GM12878 (cell line): ENCODE measurements around the gene AKAP13. TPM values are rescaled to one million over a fixed set of nuclear protein-coding genes. Genes with fewer than 3 reads are reported as not detected.

ENCODE experiments used
- ATAC-seq: fragments of 200-7000 bp; cut with Tn5 transposase; 3 replicates; pipeline ENCODE4 v1.9.1; 2020; ENCODE audit warnings: mild to moderate bottlenecking, moderate library complexity
- BruUV-seq: library from RNA; stranded (reverse); fragments of 400-500 nt; replicated peaks from 2 replicates; lab custom pipeline; 2021; lab: Mats Ljungman, UMichigan
- CTCF ChIA-PET: fragments of 300-600 bp; sonication (Branson Sonifier 250); formaldehyde crosslinking; extraction: SDS; loops from one replicate; lab custom pipeline; 2021; ENCODE audit warnings: inconsistent platforms; lab: Yijun Ruan, JAX
- POLR2A ChIA-PET: fragments of 350-600 bp; formaldehyde crosslinking; extraction: SDS; loops from one replicate; lab custom pipeline; 2021; ENCODE audit warnings: inconsistent platforms; lab: Charles Lee
- RAD21 ChIA-PET: fragments of 300-600 bp; sonication (Branson Sonifier 250); formaldehyde crosslinking; loops from one replicate; lab custom pipeline; 2023; ENCODE audit warnings: antibody characterized with exemption; ENCODE audit not compliant: unreplicated experiment; lab: Charles Lee
- SMC1A ChIA-PET: fragments of 300-600 bp; sonication (Branson Sonifier 250); formaldehyde crosslinking; loops from one replicate; lab custom pipeline; 2023; ENCODE audit not compliant: unreplicated experiment, uncharacterized antibody; lab: Charles Lee
- DNase-seq: peaks from one replicate; pipeline ENCODE4 v3.0.0-alpha.2; 2011; ENCODE audit warnings: low read depth, low spot score
- FAIRE-seq: peaks from 3 replicates; lab custom pipeline; 2011; peaks lifted over from hg19 to GRCh38; lab: Jason Lieb, UNC
- H2AFZ ChIP-seq: 2 replicates; pipeline ENCODE4 v1.6.0; 2011; ENCODE audit warnings: low read depth, low read length, control low read depth; ENCODE audit not compliant: control insufficient read depth
- H3K27ac ChIP-seq: 2 replicates; pipeline ENCODE4 v1.5.1; 2011; ENCODE audit warnings: control low read depth; ENCODE audit not compliant: control insufficient read depth, insufficient read depth
- H3K27me3 ChIP-seq, 2 experiments: replicated peaks in 1 of 2; 2 replicates each; pipeline versions ENCODE4 v1.6.0 to v1.6.1; 2011; ENCODE audit warnings: low read length in 1 of 2; ENCODE audit not compliant: control insufficient read depth in 2 of 2, insufficient read depth in 2 of 2
- H3K36me3 ChIP-seq, 2 experiments: 2 replicates each; pipeline ENCODE4 v1.5.1; 2011; ENCODE audit warnings: low read length in 1 of 2; ENCODE audit not compliant: control insufficient read depth in 2 of 2, insufficient read depth in 2 of 2
- H3K4me1 ChIP-seq: 2 replicates; pipeline ENCODE4 v1.6.1; 2011; ENCODE audit warnings: mild to moderate bottlenecking, low read length, moderate library complexity, mixed read lengths; ENCODE audit not compliant: control insufficient read depth, insufficient read depth
- H3K4me2 ChIP-seq: 2 replicates; pipeline ENCODE4 v1.6.0; 2011; ENCODE audit warnings: control low read depth; ENCODE audit not compliant: control insufficient read depth, insufficient read depth
- H3K4me3 ChIP-seq: fragments of 200-600 bp; sonication (generic); 2 replicates; pipeline ENCODE4 v1.5.1; 2016
- H3K79me2 ChIP-seq: 2 replicates; pipeline ENCODE4 v1.6.0; 2011; ENCODE audit warnings: low read length; ENCODE audit not compliant: control insufficient read depth, insufficient read depth
- H3K9ac ChIP-seq: 2 replicates; pipeline ENCODE4 v1.8.0; 2011; ENCODE audit warnings: low read length, control low read depth, mixed read lengths; ENCODE audit not compliant: control insufficient read depth, insufficient read depth
- H3K9me3 ChIP-seq: replicated peaks from 3 replicates; pipeline ENCODE4 v1.5.1; 2011; ENCODE audit warnings: mild to moderate bottlenecking, low read length; ENCODE audit not compliant: control insufficient read depth, insufficient read depth
- H4K20me1 ChIP-seq: 2 replicates; pipeline ENCODE4 v1.6.0; 2011; ENCODE audit not compliant: control insufficient read depth, insufficient read depth
- CHD1 ChIP-seq: IDR thresholded peaks from 2 replicates; pipeline ENCODE4 v1.6.1; 2012; ENCODE audit warnings: low read depth, low read length, improper control_type of control experiment
- IRF3 ChIP-seq: fragments of 450-650 bp; IDR thresholded peaks from 2 replicates; pipeline ENCODE4 v1.6.1; 2014; ENCODE audit warnings: mild to moderate bottlenecking
- POLR2A ChIP-seq: IDR thresholded peaks from 2 replicates; pipeline ENCODE4 v1.6.1; 2011; ENCODE audit warnings: low read depth, mild to moderate bottlenecking, low read length
- SREBF2 ChIP-seq: IDR thresholded peaks from 2 replicates; pipeline ENCODE4 v1.6.1; 2012; ENCODE audit warnings: mild to moderate bottlenecking, low read length
- WRNIP1 ChIP-seq: IDR thresholded peaks from 2 replicates; pipeline ENCODE4 v1.6.1; 2011; ENCODE audit warnings: low read depth, low read length, improper control_type of control experiment, borderline replicate concordance
- ZZZ3 ChIP-seq: IDR thresholded peaks from 2 replicates; pipeline ENCODE4 v1.6.1; 2011; ENCODE audit warnings: low read depth; ENCODE audit not compliant: control insufficient read depth, insufficient read length
- WGBS: methylation state at CpG from one replicate; pipeline ENCODE4 v1.1.6; 2016; ENCODE audit warnings: low lambda C conversion rate; ENCODE audit not compliant: insufficient replicate concordance, insufficient coverage; ENCODE audit errors: missing lambda C conversion rate; 5-methylcytosine and 5-hydroxymethylcytosine counted together
- in situ Hi-C: fragments of 300-500 bp; cut with MboI; formaldehyde crosslinking; loops from 9 replicates; pipeline ENCODE4 v1.14.3; 2018; ENCODE audit warnings: mixed read lengths
- intact Hi-C: fragments of 100-400 bp; cut with micrococcal nuclease; formaldehyde crosslinking; loops from one replicate; pipeline ENCODE4 v1.14.2; 2022; ENCODE audit not compliant: unreplicated experiment
- polyA plus RNA-seq, 11 experiments: library from polyadenylated mRNA; depleted of rRNA in 4 of 11; unstranded in 6 of 11; stranded (reverse) in 5 of 11; fragments of >200 nt; fragmentation: Nextera tagmentation in 4 of 11; fragmentation: Illumina TruSeq in 1 of 11; extraction: Ambion mirVana in 4 of 11; extraction: Trizol in 1 of 11; gene quantifications; 1 replicate in 1 of 11; 2 replicates in 10 of 11; pipeline versions ENCODE4 v1.2.1 to v1.2.3, GENCODE V29; 2011 to 2016; ENCODE audit warnings: inconsistent platforms in 2 of 11, missing spikeins in 2 of 11, low read depth in 1 of 11
- total RNA-seq, 4 experiments: library from RNA; depleted of rRNA in 3 of 4; stranded (reverse); fragments of >200 nt in 3 of 4; fragmentation: Illumina TruSeq in 1 of 4; extraction: Trizol in 1 of 4; gene quantifications; 2 replicates each; pipeline versions ENCODE4 v1.2.1 to v1.2.3, GENCODE V29; 2013 to 2021
- TF ChIP-seq, protein P1 (sequence below): fragments of 150-350 bp; IDR thresholded peaks from 2 replicates; pipeline ENCODE4 v1.6.1; 2016; ENCODE audit warnings: low read depth, low read length

AKAP13 gene
- total and polyA plus RNA-seq, 10 of the 15 experiments (the other 5 are each of a cell fraction or from before 2014, with no cell fraction given): 14.4 to 74.9 (median 55.1) TPM

- Histone ChIP-seq H3K4me3 (no peak overlapping the region), H3K9me3 (no peaks in the 10 kb centered on the region), H3K27ac (no peak overlapping the region), H3K4me1 (peaks cover 39% of the 10 kb centered on the region), H3K36me3 (peaks cover 0 to 7% of the 10 kb centered on the region in 2 experiments; a peak in 1 of 4 replicates), H3K27me3 (no peaks in the 10 kb centered on the region), H4K20me1 (peaks cover 7% of the 10 kb centered on the region), H3K79me2 (0 out of 2 replicates have a peak, but pooled peaks cover 1% of the 10 kb centered on the region), H3K9ac (no peak overlapping the region), H2AFZ (no peak overlapping the region), H3K4me2 (no peak overlapping the region)
- 88% methylated on average over 15 of the region's 15 CpGs for WGBS
- ATAC-seq (no peak), FAIRE-seq (no peak), DNase-seq (no peak)
- ChIA-PET RAD21 (interaction anchor here (1.4 kb wide), 1 partner anchor 130 kb away, joined by 3 read pairs; no protein-coding TSS in a partner anchor), SMC1A (interaction anchor here (1.3 kb wide), 1 partner anchor 39 kb away, joined by 3 read pairs; no protein-coding TSS in a partner anchor), CTCF (interaction anchor here (2.3 kb wide), 1 partner anchor 13 kb away, joined by 9 read pairs; no protein-coding TSS in a partner anchor), POLR2A (no interaction called here)
- intact Hi-C loops (no loop called here), in situ Hi-C loops (no loop called here)
- BruUV-seq: no TSS peak
- TF ChIP-seq WRNIP1: no peak
- no peak for TF ChIP-seq SREBF2
- TF ChIP-seq POLR2A: no peak
- TF ChIP-seq, protein P1, sequence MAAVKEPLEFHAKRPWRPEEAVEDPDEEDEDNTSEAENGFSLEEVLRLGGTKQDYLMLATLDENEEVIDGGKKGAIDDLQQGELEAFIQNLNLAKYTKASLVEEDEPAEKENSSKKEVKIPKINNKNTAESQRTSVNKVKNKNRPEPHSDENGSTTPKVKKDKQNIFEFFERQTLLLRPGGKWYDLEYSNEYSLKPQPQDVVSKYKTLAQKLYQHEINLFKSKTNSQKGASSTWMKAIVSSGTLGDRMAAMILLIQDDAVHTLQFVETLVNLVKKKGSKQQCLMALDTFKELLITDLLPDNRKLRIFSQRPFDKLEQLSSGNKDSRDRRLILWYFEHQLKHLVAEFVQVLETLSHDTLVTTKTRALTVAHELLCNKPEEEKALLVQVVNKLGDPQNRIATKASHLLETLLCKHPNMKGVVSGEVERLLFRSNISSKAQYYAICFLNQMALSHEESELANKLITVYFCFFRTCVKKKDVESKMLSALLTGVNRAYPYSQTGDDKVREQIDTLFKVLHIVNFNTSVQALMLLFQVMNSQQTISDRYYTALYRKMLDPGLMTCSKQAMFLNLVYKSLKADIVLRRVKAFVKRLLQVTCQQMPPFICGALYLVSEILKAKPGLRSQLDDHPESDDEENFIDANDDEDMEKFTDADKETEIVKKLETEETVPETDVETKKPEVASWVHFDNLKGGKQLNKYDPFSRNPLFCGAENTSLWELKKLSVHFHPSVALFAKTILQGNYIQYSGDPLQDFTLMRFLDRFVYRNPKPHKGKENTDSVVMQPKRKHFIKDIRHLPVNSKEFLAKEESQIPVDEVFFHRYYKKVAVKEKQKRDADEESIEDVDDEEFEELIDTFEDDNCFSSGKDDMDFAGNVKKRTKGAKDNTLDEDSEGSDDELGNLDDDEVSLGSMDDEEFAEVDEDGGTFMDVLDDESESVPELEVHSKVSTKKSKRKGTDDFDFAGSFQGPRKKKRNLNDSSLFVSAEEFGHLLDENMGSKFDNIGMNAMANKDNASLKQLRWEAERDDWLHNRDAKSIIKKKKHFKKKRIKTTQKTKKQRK: no peak
- no peak for TF ChIP-seq ZZZ3
- TF ChIP-seq IRF3: no peak
- no peak for TF ChIP-seq CHD1
These were observed 163.3 kb downstream of the AKAP13 start for GRCh38 chr15:85543741-85544155.
